Adrenal gland (tissue), 12 donors: ENCODE data around the gene RYR1. TPM values are rescaled to one million over a fixed set of nuclear protein-coding genes. Genes with fewer than 3 reads are reported as not detected.

Source experiments
- DNase-seq, 7 donors: peaks; one replicate each; pipeline ENCODE4 v3.0.0-alpha.2; 2019 to 2020
- H3K27ac ChIP-seq, 5 donors: fragments of 200-600 bp; sonication (generic) in 4 of 5; 1 replicate in 3 of 5; 2 replicates in 2 of 5; pipeline versions ENCODE4 v1.5.1 to v1.8.0; 2016 to 2020; ENCODE audit warnings: mild to moderate bottlenecking in 1 of 5
- H3K27me3 ChIP-seq: fragments of 200-600 bp; 2 replicates; pipeline ENCODE4 v1.8.0; 2021
- H3K36me3 ChIP-seq, 2 donors: fragments of 200-600 bp; replicated peaks in 1 of 2; 1 replicate in 1 of 2; 2 replicates in 1 of 2; pipeline versions ENCODE4 v1.5.1 to v1.8.0; 2018 to 2022
- H3K4me1 ChIP-seq, 2 donors: fragments of 200-600 bp; replicated peaks in 1 of 2; 1 replicate in 1 of 2; 2 replicates in 1 of 2; pipeline versions ENCODE4 v1.5.1 to v1.8.0; 2018 to 2021
- H3K4me3 ChIP-seq, 4 donors: fragments of 200-600 bp; sonication (generic) in 3 of 4; one replicate each; pipeline ENCODE4 v1.5.1; 2016 to 2018
- H3K9me3 ChIP-seq, 3 donors: fragments of 200-600 bp; sonication (generic) in 1 of 3; replicated peaks in 1 of 3; 1 replicate in 2 of 3; 2 replicates in 1 of 3; pipeline versions ENCODE4 v1.5.1 to v1.8.0; 2016 to 2021
- POLR2A ChIP-seq, 2 donors: fragments of 450-650 bp; IDR thresholded peaks; one replicate each; pipeline ENCODE4 v1.6.1; 2017; ENCODE audit warnings: antibody characterized with exemption in 2 of 2, mild to moderate bottlenecking in 2 of 2, moderate library complexity in 1 of 2
- WGBS, 4 donors: extraction: QIAGEN DNeasy Blood & Tissue Kit in 2 of 4; methylation state at CpG; one replicate each; pipeline versions ENCODE4 v1.1.5 to v1.1.7; 2013 to 2017; 5-methylcytosine and 5-hydroxymethylcytosine counted together
- intact Hi-C, 2 donors: fragments of 100-400 bp; cut with DNase I; formaldehyde crosslinking; loops; one replicate each; pipeline versions ENCODE4 v1.14.1 to v1.15.0; 2022 to 2023
- polyA plus RNA-seq, 3 donors: library from polyadenylated mRNA; stranded (reverse); fragments of 200-250 nt in 2 of 3; fragments of 350-450 nt in 1 of 3; fragmentation: Illumina TruSeq in 1 of 3; extraction: RNeasy Lipid Tissue Mini Kit (QIAGEN cat#74804) in 1 of 3; gene quantifications; one replicate each; pipeline ENCODE4 v1.2.3, GENCODE V29; 2013 to 2014
- total RNA-seq, 9 donors: library from RNA; depleted of rRNA in 4 of 9; stranded (reverse); fragments of >200 nt in 4 of 9; fragments of 120-200 nt in 1 of 9; fragmentation: NEBNext Ultra II Directional in 1 of 9; extraction: Animal tissue kit (Norgen Biotek cat#: 25700) in 1 of 9; gene quantifications; one replicate each; pipeline versions ENCODE4 v1.1.0 to v1.2.4, GENCODE V29; 2013 to 2023
- TF ChIP-seq, protein P1 (sequence below), 6 experiments: fragments of 450-650 bp in 4 of 6; fragments of 200-600 bp in 2 of 6; sonication (generic) in 1 of 6; IDR thresholded peaks; 1 replicate in 5 of 6; 2 replicates in 1 of 6; pipeline versions ENCODE4 v1.5.1 to v1.8.0; 2016 to 2021; ENCODE audit warnings: antibody characterized with exemption in 6 of 6, mild to moderate bottlenecking in 2 of 6, moderate library complexity in 1 of 6
- donor health status: healthy with polysubstance abuse.
- donor health status: Bipolar disorder and iron deficiency.
- donor health status: DM: yes; HTN: yes; CAD: no.
- donor health status: DM: no; HTN: no; CAD: no.
- donor health status: DM: no; HTN: no; CAD: no.
- donor health status: DM: yes; HTN: yes; CAD: no.

The RYR1 gene
- total and polyA plus RNA-seq, 12 donors = 0.90 to 10.0 (median 3.2) TPM

DNA sequence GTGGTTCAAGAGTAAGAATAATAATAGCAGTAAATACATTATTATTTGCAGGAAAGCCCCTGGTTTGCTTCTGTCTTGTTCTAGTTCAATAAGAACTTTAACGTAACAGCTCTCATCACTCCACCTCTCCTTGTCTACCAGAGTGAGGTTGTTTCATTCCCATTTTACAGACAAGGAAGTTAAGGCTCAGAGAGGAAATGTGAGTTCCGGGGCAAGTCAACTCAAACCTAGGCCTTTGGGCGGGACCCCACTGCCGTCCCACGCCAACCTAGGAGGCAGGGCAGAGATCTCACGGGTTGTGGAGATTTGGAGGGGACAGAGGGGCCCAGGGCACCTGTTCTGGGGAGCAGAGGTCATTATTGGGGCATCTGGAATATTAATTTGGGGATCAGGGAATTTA, 182.8 kb downstream of the RYR1 start:
- Histone ChIP-seq H3K27ac (no peak overlapping the region), H3K27me3 (no peaks in the 10 kb centered on the region), H3K4me3 (no peak overlapping the region), H3K9me3 (no peaks in the 10 kb centered on the region), H3K4me1 (peaks cover 6 to 19% of the 10 kb centered on the region in 2 donors), H3K36me3 (peaks cover 0 to 11% of the 10 kb centered on the region in 2 donors)
- DNase-seq = no peak
- WGBS, 4 donors = 84 to 89% (median 86%) methylated on average over 6 of the region's 6 CpGs
- intact Hi-C loops = no loop called here
- TF ChIP-seq, protein P1, sequence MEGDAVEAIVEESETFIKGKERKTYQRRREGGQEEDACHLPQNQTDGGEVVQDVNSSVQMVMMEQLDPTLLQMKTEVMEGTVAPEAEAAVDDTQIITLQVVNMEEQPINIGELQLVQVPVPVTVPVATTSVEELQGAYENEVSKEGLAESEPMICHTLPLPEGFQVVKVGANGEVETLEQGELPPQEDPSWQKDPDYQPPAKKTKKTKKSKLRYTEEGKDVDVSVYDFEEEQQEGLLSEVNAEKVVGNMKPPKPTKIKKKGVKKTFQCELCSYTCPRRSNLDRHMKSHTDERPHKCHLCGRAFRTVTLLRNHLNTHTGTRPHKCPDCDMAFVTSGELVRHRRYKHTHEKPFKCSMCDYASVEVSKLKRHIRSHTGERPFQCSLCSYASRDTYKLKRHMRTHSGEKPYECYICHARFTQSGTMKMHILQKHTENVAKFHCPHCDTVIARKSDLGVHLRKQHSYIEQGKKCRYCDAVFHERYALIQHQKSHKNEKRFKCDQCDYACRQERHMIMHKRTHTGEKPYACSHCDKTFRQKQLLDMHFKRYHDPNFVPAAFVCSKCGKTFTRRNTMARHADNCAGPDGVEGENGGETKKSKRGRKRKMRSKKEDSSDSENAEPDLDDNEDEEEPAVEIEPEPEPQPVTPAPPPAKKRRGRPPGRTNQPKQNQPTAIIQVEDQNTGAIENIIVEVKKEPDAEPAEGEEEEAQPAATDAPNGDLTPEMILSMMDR (IDR thresholded peaks at IDR 0.05) = no peak
- no peak for TF ChIP-seq POLR2A (IDR thresholded peaks at IDR 0.05)

DNA sequence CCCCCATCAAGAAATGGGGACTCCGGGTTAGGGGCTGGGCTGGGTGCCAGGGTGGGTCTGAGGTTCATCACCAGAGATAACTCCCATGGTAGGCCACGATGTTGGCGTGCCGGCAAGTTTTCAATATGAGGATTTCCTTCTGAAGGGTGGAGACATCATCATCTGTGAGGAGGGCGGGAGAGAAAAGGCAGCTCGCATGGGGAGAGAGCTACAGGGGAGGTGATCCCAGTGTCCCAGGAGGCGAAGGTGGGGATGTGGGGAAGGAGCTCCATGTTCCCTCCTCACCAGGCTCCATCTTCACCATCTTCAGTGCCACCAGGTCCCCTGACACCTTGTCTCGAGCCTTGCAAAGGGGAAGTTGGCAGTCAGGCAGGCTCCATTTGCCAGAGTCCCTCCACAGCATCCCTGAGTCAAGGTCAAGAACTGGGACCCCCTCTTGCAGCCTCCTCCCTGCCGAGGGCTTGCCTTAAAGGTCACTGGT, 183.8 kb downstream of the RYR1 start:
- Histone ChIP-seq H3K9me3 (no peaks in the 10 kb centered on the region), H3K27me3 (no peaks in the 10 kb centered on the region), H3K4me3 (peak overlapping the region in 1 of 4 donors; percentile 87), H3K4me1 (peaks cover 6 to 19% of the 10 kb centered on the region in 2 donors), H3K27ac (no peak overlapping the region), H3K36me3 (peaks cover 0 to 21% of the 10 kb centered on the region in 2 donors)
- DNase-seq = no peak
- 65 to 85% (median 75%) methylated on average over 7 to 9 of the region's 9 CpGs for WGBS, 4 donors
- TF ChIP-seq, protein P1 (IDR thresholded peaks at IDR 0.05) = no peak
- intact Hi-C loops = no loop called here

DNA sequence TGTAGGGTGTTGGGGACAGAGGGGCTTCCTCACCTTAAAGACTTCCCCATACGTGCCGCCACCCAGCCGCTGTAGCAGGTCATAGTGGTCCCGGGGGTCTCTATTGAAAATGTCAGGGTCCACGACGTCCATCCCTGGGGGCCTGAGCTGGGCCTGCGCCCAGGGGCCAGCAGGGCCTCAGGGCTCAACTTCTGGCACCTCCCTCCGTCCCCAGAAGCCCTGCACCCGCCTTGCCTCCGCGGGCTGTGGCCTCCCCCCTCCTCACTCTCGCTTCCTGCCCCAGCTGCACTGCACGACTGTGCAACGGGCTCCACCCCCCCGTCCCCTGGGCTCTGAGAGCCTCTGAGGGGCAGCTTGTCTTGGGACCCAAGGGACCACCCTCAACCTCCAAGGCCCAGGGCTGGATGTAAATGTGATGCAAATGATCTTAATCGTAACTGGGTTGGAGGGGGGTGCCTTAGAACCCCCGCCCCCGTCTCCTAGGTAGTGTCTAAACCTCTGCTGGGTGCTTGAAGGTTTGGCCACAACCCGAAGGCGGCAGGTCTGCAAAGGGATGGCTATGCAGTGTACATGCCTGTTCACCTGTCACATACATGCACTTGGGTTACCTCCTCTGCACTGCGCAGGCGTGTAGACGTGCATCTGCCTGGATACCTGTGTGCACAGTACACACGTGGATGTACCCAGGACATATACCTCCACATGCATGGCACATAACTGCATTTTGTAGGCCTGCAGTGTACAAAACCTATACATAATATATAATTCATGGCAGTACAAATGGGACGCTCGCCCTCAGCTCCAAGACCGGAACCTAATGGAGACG, 184.5 kb downstream of the RYR1 start, which contains the start of gene MAP4K1:
Gene MAP4K1, minus strand, starts transcription at position 190 of the 826 bp plus-strand sequence. Its CDS starts 58 bp downstream, at position 132.
- Histone ChIP-seq H3K4me1 (peaks cover 6 to 19% of the 10 kb centered on the region in 2 donors), H3K4me3 (peak within 1 kb of the TSS in 2 of 4 donors; percentile 44 to 87), H3K27ac (peak within 1 kb of the TSS in 3 of 5 donors; percentile 48 to 89 (median 81)), H3K36me3 (peaks cover 0 to 26% of the 10 kb centered on the region in 2 donors), H3K9me3 (no peaks in the 10 kb centered on the region), H3K27me3 (no peaks in the 10 kb centered on the region)
- peak in 4 of 7 donors; percentile 29 to 65 (median 38) for DNase-seq
- intact Hi-C loops = no loop called here
- no peak for TF ChIP-seq POLR2A (IDR thresholded peaks at IDR 0.05)
- TF ChIP-seq, protein P1 (IDR thresholded peaks at IDR 0.05) = no peak
- 25 to 34% (median 29%) methylated on average over 11 to 28 of the region's 28 CpGs for WGBS, 4 donors

DNA sequence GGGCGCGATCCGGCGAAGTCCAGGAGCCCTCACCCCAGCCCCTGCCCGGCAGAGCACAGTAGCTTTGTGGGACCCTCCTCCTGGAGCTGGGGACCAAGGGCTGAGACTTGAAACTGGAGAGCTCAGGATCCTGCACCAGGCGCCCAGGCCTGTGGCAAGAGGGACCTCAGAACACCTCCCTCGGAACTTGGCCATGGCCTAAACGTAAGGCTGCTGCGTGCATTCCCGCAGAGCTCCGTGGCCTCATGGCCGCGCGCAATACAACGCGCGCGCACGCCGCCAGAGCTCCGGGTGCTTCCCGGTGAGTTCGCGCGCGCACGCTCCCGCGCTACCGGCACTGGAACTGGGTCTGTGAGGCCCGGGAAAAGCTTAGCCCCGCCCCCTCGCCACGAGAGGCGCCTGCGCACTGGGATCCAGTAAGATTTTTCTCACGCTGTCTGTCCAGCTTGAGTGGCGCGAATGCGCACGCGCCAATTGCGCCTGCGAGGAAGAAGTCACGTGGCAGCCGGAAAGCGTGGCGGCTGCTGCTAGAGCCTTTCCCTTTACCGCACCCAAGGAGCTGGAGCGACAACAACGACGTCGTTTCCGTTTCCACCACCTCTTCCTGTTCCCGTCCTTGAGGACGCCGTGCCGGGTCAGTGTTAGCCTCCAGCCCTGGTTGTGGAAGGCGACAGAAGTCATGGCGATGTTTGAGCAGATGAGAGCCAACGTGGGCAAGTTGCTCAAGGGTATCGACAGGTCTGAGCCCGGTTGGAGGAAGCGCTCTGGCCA, 185.3 kb downstream of the RYR1 start, which contains the start of gene EIF3K:
Gene EIF3K, plus strand, starts transcription at position 599 of the 771 bp plus-strand sequence. Its CDS starts 81 bp downstream, at position 680.
- Histone ChIP-seq H3K27me3 (no peaks in the 10 kb centered on the region), H3K4me1 (peaks cover 6 to 19% of the 10 kb centered on the region in 2 donors), H3K4me3 (peak within 1 kb of the TSS; percentile 33 to 87 (median 56)), H3K27ac (peak within 1 kb of the TSS in 4 of 5 donors; percentile 48 to 89 (median 72)), H3K9me3 (no peaks in the 10 kb centered on the region), H3K36me3 (peaks cover 0 to 33% of the 10 kb centered on the region in 2 donors)
- WGBS, 4 donors = 0 to 2% (median 1%) methylated on average over 2 to 64 of the region's 64 CpGs
- TF ChIP-seq, protein P1 (IDR thresholded peaks at IDR 0.05) = no peak
- peak in 1 of 2 donors; percentile 59 for TF ChIP-seq POLR2A (IDR thresholded peaks at IDR 0.05)
- intact Hi-C loops = no loop called here
- peak; percentile 98 to 99 (median 99) for DNase-seq
